ENCODE results near the gene CACNG7. TPM values are rescaled to one million over a fixed set of nuclear protein-coding genes. Genes with fewer than 3 reads are reported as not detected.

The CACNG7 gene
- total and polyA plus RNA-seq, 2 experiments from 2014 or later, result 0.11 to 0.60 TPM

- Histone ChIP-seq H3K36me3 (no peaks in the 10 kb centered on the region), H3K4me1 (ENCODE audit: low read depth) (peaks cover 5% of the 10 kb centered on the region), H3K4me3 (peak overlapping the region; percentile 37), H3K27ac (peak overlapping the region; percentile 61), H3K9me3 (ENCODE audit: low read depth) (no peaks in the 10 kb centered on the region), H3K27me3 (no peaks in the 10 kb centered on the region)
- DNase-seq (ENCODE audit: low read depth in 1 of 2, low spot score in 1 of 2), result peak; percentile 97 to 99
- no peak for TF ChIP-seq CTCF (IDR thresholded peaks at IDR 0.05; ENCODE audit: low read depth, low read length)
Observed at GRCh38 chr19:53977991-53978731, 69.1 kb downstream of the CACNG7 start.

GRCh38 chr19:53978975-53979801 is 70.1 kb downstream of the CACNG7 start:
- peaks cover 5% of the 10 kb centered on the region for H3K4me1 ChIP-seq (ENCODE audit: low read depth)
- no peaks in the 10 kb centered on the region for H3K36me3 ChIP-seq
- H3K9me3 ChIP-seq (ENCODE audit: low read depth), result no peaks in the 10 kb centered on the region
- H3K4me3 ChIP-seq, result peak overlapping the region; percentile 23
- no peak for TF ChIP-seq CTCF (IDR thresholded peaks at IDR 0.05; ENCODE audit: low read depth, low read length)
- H3K27me3 ChIP-seq, result no peaks in the 10 kb centered on the region
- no peak for DNase-seq (ENCODE audit: low read depth in 1 of 2, low spot score in 1 of 2)
- H3K27ac ChIP-seq, result no peak overlapping the region

- Histone ChIP-seq H3K27ac (peak overlapping the region; percentile 57), H3K4me1 (ENCODE audit: low read depth) (peaks cover 5% of the 10 kb centered on the region), H3K36me3 (no peaks in the 10 kb centered on the region), H3K4me3 (peak overlapping the region; percentile 23), H3K27me3 (no peaks in the 10 kb centered on the region), H3K9me3 (ENCODE audit: low read depth) (no peaks in the 10 kb centered on the region)
- peak; percentile 72 to 94 for DNase-seq (ENCODE audit: low read depth in 1 of 2, low spot score in 1 of 2)
- TF ChIP-seq CTCF (IDR thresholded peaks at IDR 0.05; ENCODE audit: low read depth, low read length), result no peak
Observed at GRCh38 chr19:53980539-53981375, 71.7 kb downstream of the CACNG7 start.

GRCh38 chr19:53981376-53981951 is 72.4 kb downstream of the CACNG7 start:
- Histone ChIP-seq H3K9me3 (ENCODE audit: low read depth) (no peaks in the 10 kb centered on the region), H3K4me3 (no peak overlapping the region), H3K27ac (no peak overlapping the region), H3K27me3 (no peaks in the 10 kb centered on the region), H3K36me3 (no peaks in the 10 kb centered on the region), H3K4me1 (ENCODE audit: low read depth) (peaks cover 5% of the 10 kb centered on the region)
- no peak for TF ChIP-seq CTCF (IDR thresholded peaks at IDR 0.05; ENCODE audit: low read depth, low read length)
- no peak for DNase-seq (ENCODE audit: low read depth in 1 of 2, low spot score in 1 of 2)

GRCh38 chr19:53982001-53982451 is 72.9 kb downstream of the CACNG7 start:
- Histone ChIP-seq H3K27me3 (no peaks in the 10 kb centered on the region), H3K27ac (no peak overlapping the region), H3K9me3 (ENCODE audit: low read depth) (no peaks in the 10 kb centered on the region), H3K4me3 (peak overlapping the region; percentile 20), H3K4me1 (ENCODE audit: low read depth) (peaks cover 5% of the 10 kb centered on the region), H3K36me3 (no peaks in the 10 kb centered on the region)
- peak; percentile 41 to 53 for DNase-seq (ENCODE audit: low read depth in 1 of 2, low spot score in 1 of 2)
- TF ChIP-seq CTCF (IDR thresholded peaks at IDR 0.05; ENCODE audit: low read depth, low read length), result no peak
